ENCODE results near the gene SLC35D2. TPM values are rescaled to one million over a fixed set of nuclear protein-coding genes. Genes with fewer than 3 reads are reported as not detected.

SLC35D2 gene
- total RNA-seq, 1 donor from 2014 or later, result 44.7 TPM

Other genes with a start within 250 kb of the SLC35D2 start
- 2.2 TPM for gene HSD17B3, start 81.5 kb downstream of the SLC35D2 start, total RNA-seq (ENCODE audit: unreplicated experiment)
- gene ZNF367, start 34.7 kb upstream of the SLC35D2 start, total RNA-seq (ENCODE audit: unreplicated experiment), result 39.5 TPM
- 21.4 TPM for gene HABP4, start 66.5 kb upstream of the SLC35D2 start, total RNA-seq (ENCODE audit: unreplicated experiment)
- 9.2 TPM for gene CDC14B, start 236.1 kb upstream of the SLC35D2 start, total RNA-seq (ENCODE audit: unreplicated experiment)